ENCODE results near the gene PRKCA. TPM values are rescaled to one million over a fixed set of nuclear protein-coding genes. Genes with fewer than 3 reads are reported as not detected.

The PRKCA gene
- total and polyA plus RNA-seq, 9 of the 15 experiments (the other 6 are each of a cell fraction or from before 2014, with no cell fraction given) = 3.2 to 33.0 (median 17.8) TPM

GRCh38 chr17:66605541-66605940, 303.1 kb downstream of the PRKCA start (continued):
- TF ChIP-seq CBX8 (IDR thresholded peaks at IDR 0.05; ENCODE audit: borderline replicate concordance, extremely low read depth, low read depth, low read length, poor library complexity, severe bottlenecking) (no peak), EWSR1 (IDR thresholded peaks at IDR 0.05; ENCODE audit: borderline replicate concordance, low read depth, partially characterized antibody) (no peak), ZNF436 (CRISPR knock-in tag; IDR thresholded peaks at IDR 0.05) (no peak), TFE3 (CRISPR knock-in tag; IDR thresholded peaks at IDR 0.05) (no peak), HMG20B (CRISPR knock-in tag; IDR thresholded peaks at IDR 0.05) (no peak), MYNN (IDR thresholded peaks at IDR 0.05) (no peak), MYNN (CRISPR knock-in tag; IDR thresholded peaks at IDR 0.05) (no peak), ZHX1 (conservative IDR thresholded peaks at IDR 0.05; ENCODE audit: low read length) (no peak), KLF16 (IDR thresholded peaks at IDR 0.05) (no peak)

Measured in K562 (cell line).